Embryonic facial prominence (tissue), 1 donor: Measurements from ENCODE around the gene FA2H.
"Not testable (repeated sequence)": the region's sequence is repeated elsewhere in the genome, so short reads cannot be mapped to it uniquely, and the experiment has no call there.

Experiments
- DNase-seq: peaks from one replicate; pipeline ENCODE4 v3.0.0-alpha.2; 2016; ENCODE audit errors: extremely low spot score

FA2H gene, protein sequence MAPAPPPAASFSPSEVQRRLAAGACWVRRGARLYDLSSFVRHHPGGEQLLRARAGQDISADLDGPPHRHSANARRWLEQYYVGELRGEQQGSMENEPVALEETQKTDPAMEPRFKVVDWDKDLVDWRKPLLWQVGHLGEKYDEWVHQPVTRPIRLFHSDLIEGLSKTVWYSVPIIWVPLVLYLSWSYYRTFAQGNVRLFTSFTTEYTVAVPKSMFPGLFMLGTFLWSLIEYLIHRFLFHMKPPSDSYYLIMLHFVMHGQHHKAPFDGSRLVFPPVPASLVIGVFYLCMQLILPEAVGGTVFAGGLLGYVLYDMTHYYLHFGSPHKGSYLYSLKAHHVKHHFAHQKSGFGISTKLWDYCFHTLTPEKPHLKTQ

GRCh38 chr16:74774223-74775139 lies at the start of gene FA2H:
FA2H (minus strand) TSS chr16:74774820; CDS start chr16:74774755, 65 bp downstream.
- DNase-seq, result no peak

GRCh38 chr16:74817851-74818250 lies 43.2 kb upstream of the FA2H start:
- DNase-seq, result no peak

GRCh38 chr16:74813109-74813641 lies 38.6 kb upstream of the FA2H start:
- no peak for DNase-seq

- DNase-seq, result no peak
Measured at GRCh38 chr16:74811911-74812310, 37.3 kb upstream of the FA2H start.

DNA sequence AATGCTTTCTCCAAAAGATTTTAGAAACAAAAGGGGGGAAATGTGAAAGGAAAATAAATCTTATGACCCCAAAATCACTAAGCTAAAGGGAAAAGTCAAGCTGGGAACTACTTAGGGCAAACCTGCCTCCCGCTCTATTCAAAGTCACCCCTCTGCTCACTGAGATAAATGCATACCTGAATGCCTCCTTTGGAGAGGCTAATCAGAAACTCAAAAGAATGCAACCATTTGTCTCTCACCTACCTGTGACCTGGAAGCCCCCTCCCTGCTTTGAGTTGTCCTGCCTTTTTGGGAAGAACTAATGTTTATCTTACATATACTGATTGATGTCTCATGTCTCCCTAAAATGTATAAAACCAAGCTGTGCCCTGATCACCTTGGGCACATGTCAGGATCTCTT lies 36.6 kb upstream of the FA2H start:
- not testable (repeated sequence) for DNase-seq

DNA sequence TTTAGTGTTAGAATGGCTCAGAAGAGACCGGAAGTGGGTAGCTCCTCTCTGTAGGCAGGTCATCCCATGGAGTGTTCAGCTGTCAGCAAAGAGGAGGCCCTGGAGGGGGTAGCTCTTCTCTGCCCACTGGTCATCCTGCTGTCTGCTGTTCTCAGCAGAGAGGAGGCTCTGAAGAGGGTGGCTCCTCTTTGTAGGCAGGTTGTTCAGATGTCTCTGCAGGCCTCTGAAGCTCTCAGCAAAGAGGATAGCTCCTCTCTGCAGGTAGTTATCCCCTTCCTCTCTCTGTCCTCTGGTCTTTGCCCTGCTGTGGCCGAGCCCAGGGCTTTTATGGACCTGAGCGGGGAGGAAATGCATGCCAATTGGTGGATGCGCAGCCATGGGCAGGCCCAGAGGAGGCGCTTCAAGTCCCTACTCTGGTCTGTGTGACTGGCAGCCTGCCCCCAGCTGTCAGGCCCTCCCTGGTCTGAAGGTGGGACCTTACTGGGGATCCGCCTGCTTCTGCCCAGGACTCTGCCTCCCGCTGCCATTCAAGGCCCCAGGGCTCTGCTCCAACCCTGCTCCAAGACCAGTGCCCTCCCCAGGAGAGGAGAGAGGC lies 32.5 kb upstream of the FA2H start:
- no peak for DNase-seq

GRCh38 chr16:74800216-74800871 lies 25.7 kb upstream of the FA2H start:
- DNase-seq, result no peak

DNA sequence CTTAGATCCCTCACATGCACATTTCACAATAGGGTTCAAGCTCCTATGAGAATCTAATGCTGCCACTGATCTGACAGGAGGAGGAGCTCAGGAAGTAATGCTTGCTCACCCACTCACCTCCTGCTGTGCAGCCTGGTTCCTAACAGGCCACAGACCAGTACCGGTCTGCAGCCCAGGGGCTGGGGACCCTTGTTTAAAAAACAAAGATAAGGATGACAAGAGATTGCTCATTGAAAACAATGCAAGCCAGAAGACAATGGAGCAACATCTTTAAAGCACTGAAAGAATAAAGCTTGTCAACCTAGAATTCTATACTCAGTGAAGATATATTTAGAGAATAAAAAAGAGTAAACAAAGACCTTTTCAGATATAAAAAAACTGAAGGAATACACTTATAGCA lies 22.8 kb upstream of the FA2H start:
- DNase-seq, result no peak

DNA sequence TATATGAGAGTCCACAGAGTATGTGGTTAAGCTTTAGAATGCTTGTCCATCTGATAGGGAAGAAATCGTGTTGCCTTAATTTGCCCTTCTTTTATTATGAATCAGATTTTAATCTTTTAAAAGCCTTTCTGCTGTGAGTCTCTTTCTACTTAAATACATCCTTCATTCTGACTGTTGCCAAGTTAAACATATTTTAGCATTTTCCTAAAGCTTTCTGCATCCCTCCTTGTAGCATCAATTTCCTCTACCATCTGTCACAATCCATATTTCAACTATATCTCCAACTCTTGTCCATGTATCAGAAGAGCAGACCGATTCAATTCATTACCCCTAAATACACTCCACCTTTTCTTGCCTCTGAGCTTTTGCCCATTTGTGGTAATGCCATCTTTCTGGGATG lies 20.5 kb upstream of the FA2H start:
- DNase-seq, result no peak

DNA sequence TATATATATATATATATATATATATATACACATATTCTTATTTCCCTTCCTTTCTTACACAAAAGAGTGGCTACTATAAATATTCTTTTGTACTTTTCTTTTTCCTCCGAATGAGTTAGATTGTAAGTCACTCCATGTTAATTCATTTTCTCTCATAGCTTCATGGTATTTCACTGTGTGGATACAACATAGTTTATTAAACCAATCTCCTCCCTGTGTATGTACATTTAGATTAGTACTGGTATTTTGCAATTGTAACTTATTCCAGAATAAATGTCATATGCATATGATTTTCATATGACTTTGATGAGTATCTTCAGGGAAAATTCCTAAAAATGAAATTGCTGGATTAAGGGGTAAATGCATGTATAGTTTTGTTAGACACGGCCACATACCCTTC lies 20.0 kb upstream of the FA2H start:
- DNase-seq, result no peak

GRCh38 chr16:74793571-74793970 lies 19.0 kb upstream of the FA2H start:
- no peak for DNase-seq

GRCh38 chr16:74792225-74792624 lies 17.6 kb upstream of the FA2H start:
- DNase-seq, result no peak

DNA sequence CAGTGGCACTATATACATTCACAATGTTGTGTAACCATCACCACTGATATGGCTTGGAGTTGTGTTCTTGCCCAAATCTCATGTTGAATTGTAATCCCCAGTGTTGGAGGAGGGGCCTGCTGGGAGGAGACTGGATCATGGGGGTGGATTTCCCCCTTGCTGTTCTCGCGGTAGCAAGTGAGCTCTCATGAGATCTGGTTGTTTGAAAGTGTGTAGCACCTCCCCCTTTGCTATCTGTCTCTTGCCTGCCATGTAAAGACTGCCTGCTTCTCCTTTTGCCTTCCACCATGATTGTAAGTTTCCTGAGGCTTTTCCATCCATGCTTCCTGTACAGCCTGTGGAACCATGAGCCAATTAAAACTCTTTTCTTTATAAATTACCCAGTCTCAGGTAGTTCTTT lies 17.1 kb upstream of the FA2H start:
- DNase-seq, result not testable (repeated sequence)

DNA sequence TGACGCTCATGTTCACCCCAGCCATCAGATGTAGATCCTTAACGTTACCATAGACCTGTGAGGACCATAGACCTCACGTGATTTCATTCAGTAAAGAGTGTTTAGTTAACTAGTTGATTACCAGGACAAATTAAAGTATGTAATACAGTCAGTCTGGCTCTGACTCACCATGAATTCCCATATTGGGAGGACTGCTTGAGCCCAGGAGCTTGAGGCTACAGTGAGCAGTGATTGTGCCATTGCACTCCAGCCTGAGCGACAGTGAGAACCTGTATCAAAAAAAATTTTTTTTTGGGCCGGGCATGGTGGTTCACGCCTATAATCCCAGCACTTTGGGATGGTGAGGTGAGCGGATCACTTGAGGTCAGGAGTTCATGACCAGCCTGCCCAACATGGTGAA lies 13.5 kb upstream of the FA2H start:
- DNase-seq, result no peak

GRCh38 chr16:74785031-74785430 lies 10.4 kb upstream of the FA2H start:
- DNase-seq, result no peak

DNA sequence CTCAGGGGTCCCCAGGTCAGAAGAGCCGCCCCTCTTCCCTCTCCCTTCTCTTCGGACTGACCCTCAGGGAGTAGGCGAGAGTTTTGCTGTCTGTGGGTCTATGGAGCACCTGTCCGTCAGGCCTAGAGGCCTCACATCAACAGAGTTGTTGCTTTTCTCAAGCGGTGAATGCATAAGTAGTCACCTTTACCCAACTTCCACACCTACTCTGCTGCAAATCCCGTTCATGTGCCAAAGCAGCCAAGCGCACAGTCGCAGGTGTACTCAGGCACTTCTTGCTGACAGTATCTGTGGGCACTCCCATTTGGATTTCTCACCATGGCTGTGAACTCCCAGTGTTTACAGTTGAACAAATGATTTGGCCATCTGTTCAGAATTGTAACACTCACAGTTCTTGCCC lies 4.0 kb upstream of the FA2H start:
- DNase-seq, result no peak

- DNase-seq, result no peak
Measured at GRCh38 chr16:74776926-74777325, 2.3 kb upstream of the FA2H start.

- DNase-seq, result no peak
Measured at GRCh38 chr16:74775255-74775654, 635 bp upstream of the FA2H start.

DNA sequence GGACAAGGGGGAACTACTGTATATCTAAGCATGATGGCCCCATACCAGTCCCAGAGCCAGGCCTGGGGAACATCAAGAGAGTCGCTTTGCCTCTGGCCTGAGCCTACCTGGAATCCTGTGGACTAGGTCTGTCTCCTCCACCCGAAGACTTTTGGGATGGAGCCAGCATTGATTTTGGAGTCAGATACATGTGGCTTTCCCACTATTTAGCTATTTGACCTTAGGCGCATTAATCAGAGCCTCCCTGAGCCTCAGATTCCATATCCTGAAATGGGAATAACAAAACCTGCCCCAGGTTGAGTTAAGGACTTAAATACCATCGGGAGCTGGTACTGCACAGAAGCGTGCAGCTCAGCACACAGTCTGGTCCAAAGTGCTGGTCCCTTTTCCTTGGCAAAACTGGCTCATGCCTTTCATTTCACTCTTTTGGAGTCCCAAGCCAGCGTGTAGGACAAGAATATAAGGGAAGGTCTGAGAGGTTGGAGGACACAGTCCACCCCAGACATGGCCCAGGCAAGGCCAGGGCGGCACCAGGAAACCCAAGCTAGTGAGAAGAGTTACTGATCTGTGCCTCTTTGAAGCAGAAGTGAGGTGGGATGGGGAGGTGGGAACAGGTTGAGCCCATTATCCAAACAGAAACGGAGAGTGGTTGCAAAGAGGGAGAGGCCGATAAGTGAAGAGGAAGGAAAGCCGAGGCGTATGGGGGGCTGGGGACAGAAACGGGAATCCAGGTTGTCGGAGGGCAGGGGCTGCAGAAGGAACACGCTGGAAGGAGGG lies 986 bp downstream of the FA2H start:
- no peak for DNase-seq

- DNase-seq, result no peak
Measured at GRCh38 chr16:74771656-74772315, 2.8 kb downstream of the FA2H start.
